Stimulated activated CD4-positive, alpha-beta T cell treated with anti-CD3 and anti-CD28 coated beads, Interleukin-4, amount 100 ng/mL, for 48 hours (primary cell): ENCODE data around the gene ADARB2.
A peak's percentile ranks its signal among the peaks of the same experiment; 100 is the strongest.
"Not testable (repeated sequence)": the region's sequence is repeated elsewhere in the genome, so short reads cannot be mapped to it uniquely, and the experiment has no call there.

Experiments used
- DNase-seq, 2 donors: peaks; one replicate each; pipeline ENCODE4 v3.0.0-alpha.2; 2020; ENCODE audit warnings: low read depth in 2 of 2

The ADARB2 gene

DNA sequence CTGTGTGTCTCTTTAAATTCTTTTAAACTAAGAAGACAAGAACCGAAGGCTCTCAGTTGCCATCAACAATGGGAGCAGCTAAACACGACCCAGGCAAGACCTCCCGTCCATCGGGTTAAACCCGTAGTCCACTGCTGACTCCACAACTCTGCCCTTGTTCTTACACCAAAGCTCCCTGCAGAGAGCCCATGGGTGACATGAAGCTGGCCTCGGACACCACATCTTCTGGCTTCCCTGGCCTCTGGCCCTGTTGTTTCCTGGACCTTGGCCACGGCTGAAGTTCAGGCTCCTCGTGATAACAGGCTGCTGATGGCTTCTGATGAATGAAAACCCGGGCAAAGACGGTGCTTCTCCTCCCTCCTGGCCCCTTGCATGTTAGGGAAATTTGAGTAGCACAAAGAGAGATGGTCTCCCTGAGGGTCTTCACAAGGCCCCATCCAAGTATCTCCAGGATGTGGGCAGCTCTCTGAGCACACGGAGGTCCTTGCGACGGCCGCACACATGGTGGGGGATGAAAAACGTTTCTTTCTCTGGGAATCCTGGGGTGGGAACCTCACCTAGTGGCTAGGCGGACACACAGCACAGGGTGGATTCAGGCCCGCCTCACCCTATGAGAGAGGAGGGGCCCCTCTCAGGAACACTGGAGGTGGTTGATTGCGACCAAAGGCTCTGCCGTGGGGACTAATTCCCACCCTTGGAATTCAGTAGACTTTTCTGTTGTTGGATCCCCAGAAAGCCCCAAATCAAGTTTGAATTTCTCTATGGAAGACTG lies 271.1 kb downstream of the ADARB2 start:
- no peak for DNase-seq

DNA sequence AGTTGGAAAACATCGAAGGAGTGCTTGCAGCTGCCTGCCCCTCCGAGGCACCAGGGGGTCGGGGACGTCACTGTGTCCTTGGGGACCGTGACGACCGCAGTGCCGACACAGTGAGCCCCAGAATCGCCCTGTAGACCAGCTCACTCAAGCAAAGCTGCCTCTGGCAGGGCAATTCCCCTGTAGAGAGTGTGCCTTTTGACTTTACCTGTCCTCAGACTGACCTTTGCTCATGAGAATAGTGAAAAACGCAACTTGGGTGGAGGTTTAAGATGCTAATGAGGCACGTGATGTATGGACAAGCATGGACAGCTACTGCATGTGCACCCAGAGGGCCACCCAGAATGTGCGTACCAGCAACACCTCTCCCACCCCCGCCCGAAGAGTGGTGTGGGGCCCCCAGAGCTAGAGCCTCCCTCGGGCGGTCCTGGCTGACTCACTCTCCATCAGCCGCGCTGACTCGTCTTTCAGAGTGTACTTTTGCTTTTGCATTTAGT lies 271.9 kb downstream of the ADARB2 start:
- no peak for DNase-seq

DNA sequence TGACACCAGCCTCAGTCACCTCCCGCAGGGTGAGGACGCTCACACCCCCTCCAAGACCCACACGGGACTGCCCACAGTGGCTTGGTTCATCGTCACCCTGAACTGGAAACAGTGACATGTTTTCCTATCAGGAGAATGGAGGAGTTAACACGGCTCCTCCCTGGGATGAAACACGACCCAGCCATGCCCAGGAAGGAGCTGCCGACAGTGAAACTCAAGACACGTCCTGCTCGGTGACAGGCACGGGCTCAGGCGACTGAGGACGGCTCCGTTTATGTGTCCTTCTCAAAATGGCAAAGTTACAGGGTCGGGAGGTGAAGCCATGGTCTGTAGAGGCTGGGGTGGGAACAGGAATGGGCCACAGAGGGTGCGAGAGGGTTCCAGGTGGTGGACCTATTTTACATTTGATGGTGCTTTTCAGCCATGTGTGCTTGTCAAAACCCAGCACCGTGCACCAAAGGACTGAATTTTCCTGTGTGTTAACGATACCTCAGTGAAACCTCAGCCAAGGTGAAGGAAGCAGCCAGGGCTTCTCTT lies 272.4 kb downstream of the ADARB2 start:
- DNase-seq: no peak

DNA sequence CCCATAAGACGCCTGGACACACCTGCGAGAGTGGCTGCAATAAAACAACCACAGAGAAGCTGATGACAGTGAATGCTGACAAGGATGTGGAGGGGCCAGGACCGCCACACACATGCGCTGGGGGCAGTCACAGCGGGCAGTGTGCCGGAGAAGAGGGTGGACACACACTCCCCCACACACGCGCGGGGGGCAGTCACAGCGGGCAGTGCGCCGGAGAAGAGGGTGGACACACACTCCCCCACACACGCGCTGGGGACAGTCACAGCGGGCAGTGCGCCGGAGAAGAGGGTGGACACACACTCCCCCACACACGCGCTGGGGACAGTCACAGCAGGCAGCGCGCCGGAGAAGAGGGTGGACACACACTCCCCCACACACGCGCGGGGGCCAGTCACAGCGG lies 273.4 kb downstream of the ADARB2 start:
- DNase-seq: not testable (repeated sequence)

DNA sequence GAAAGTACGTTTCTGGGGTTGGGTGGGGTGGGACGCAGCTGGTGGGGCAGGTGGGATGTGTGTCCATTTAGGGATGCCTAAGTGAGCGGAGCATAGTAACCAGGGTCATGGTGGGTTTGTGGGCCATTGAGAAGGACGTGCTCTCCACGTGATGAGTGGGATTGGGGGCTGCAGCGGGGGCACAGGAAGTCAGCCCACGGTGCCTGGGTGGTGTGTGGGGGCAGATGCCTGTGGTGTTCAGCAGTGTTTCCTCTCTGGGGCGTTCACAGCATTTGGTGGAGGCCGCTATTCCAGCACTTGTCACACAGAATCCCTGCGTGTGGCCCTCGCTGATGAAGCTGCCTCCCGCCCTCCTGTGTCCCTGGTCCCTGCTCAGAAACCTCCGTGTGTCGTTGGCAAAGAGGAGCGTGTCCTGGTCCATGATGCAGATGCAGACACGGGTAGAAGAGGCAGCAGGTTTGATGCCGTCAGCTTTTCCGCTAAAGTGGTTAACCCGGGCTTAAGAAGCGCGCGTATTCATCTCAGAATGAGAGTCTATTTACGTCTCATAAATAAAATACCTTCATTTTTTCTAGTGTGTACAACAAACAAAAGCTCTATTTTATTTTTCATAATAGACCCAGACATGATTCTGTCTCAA lies 274.2 kb downstream of the ADARB2 start:
- DNase-seq: no peak

DNA sequence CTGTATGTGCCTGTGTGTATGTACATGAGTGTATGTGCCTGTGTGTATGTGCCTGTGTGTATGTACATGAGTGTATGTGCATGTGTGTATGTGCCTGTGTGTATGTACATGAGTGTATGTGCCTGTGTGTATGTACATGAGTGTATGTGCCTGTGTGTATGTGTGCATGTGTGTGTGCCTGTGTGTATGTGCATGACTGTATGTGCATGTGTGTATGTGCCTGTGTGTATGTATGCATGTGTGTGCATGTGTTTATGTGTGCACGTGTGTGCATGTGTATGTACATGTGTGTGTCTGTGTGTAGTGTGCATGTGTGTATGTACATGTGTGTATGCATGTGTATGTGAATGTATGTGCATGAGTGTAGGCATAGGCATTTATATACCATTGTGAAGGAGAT lies 274.8 kb downstream of the ADARB2 start:
- DNase-seq: no peak

DNA sequence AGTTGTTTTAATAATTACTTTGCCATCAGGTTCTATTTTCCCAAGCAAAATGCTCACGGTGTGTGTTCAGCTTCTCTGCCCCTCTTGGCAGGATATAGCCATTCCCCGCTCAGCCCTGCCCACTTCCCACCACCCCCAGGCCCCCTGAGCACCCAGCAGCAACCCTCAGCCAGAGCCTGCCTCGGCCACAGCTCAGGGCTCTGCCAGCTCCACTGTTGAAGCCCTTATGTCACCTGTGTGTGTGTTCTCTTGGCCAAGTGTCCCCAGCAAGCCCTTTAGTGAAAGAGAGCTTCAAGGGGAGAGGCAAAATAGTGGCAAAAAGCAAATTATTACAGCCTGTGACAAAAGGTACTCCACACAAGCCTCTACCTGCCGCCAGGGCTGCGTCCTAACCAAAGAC lies 275.3 kb downstream of the ADARB2 start:
- no peak for DNase-seq

DNA sequence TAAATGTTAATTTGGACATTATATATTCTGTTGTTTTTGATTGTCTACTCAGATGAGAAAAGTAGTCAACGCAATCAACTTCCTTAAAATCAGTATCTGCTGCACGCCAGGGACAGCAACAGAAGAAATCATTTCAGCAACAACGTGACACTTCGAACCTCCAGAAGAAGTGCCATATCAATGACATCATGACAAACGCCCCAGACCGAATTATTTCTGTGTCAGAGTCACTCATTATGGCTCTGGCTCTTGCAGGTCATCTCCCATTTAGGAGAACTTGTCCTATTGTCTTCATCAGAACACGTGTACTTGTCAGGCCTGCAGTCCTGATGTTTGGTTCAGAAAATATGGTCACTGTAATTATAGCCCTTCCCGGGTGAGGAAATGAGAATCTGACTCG lies 276.3 kb downstream of the ADARB2 start:
- no peak for DNase-seq

DNA sequence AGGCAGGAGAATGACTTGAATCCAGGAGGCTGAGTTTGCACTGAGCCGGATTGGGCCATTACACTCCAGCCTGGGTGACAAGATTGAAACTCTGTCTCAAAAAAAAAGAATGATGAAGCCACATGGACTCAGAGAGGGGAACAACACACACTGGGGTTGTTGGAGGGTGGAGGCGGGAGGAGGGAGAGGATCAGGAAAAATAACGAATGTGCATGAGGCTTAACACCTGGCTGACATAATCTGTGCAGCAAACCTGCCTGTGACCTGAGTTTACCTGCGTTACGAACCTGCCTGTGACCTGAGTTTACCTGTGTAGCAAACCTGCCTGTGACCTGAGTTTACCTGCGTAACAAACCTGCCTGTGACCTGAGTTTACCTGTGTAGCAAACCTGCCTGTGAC lies 277.7 kb downstream of the ADARB2 start:
- DNase-seq: not testable (repeated sequence)

DNA sequence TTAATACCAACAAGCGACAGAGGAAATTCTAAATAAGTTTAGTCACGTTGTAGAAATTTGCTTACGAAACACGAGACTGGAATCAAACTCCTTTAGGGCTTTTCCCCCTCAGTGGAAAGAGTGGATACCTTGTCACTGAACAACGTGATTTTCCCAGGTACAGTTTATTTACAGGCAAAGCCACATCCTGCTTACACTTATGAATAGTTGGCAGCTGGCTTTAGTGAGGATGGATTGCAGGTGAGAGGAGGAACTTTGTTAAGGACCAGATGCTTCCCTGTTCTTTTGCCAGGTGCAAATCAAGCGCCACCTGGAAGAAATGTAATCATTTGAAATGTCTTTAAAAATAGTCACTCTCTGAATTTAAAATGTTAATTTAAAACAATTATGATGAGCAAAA lies 282.4 kb downstream of the ADARB2 start:
- DNase-seq: no peak

DNA sequence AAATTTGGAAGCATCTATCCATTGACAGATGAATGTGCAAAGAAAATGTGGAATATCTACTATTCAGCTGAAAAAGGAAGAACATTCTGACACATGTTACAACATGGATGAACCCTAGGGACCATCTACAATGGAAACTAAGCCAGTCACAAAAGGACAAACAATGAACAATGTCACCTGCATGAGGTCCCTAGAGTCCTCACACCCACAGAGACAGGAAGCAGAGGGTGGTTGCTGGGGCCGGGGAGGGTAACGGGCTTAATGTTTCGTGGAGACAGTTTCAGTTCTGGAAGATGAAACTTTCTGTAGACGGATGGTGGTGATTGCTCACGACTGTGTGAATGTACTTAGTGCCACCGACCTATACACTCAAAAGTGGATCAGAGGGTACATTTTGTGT lies 282.9 kb downstream of the ADARB2 start:
- DNase-seq: peak in 1 of 2 donors; percentile 10

DNA sequence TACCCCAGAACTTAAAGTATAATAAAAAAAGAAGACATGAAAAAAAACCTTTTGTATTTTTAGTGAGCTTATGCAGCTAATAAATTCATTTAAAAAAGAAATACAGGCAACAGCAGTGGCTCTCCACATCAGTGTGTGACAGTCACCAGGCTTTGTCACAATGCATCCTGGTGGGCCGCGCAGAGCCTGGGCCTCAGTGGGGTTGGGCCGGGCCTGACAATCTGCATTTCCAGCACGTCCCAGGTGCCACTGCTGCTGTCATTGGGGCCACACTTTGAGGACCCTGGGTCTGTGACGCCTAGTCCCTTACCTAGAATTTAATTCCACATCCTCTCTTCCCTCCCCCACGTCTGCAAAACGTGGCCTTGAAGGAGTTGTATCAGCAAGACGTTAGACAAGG lies 284.5 kb downstream of the ADARB2 start:
- no peak for DNase-seq

DNA sequence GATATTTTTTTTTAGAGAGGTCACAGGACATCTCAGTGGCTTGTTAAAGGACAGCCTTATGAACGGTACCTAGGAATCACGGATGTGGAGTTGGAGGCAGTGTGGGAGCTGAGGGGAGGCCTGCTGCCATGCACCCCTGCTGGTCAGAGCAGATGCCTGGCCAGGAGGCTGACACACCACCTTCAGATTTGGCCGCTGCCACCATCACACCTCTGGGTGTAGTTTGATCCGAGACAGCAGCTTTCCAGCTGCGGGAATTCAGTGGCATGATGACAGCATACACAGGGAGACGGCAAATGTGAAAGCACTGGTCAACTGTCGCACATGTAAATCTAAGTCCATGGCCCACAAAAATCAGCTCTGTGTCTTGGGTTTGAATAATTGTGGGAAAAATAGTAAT lies 285.4 kb downstream of the ADARB2 start:
- DNase-seq: no peak

DNA sequence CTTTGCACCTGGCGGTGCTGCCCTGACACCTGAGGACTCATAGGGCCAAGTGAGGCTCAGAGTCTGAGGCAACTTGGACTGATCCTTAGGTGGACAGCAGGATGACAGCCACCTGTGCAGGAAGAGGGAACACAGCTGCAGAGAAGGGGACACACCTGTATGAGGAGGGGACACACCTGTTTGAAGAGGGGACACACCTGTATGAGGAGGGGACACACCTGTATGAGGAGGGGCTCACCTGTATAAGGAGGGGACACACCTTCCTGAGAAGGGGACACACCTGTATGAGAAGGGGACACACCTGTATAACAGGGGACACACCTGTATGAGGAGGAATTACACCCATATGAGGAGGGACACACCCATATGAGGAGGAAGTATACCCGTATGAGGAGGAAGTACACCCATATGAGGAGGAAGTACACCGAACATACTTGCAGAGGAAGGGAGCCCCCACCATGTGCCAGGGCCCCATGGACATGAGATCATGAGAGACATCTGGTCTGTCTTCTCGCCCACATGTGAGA lies 285.9 kb downstream of the ADARB2 start:
- no peak for DNase-seq

DNA sequence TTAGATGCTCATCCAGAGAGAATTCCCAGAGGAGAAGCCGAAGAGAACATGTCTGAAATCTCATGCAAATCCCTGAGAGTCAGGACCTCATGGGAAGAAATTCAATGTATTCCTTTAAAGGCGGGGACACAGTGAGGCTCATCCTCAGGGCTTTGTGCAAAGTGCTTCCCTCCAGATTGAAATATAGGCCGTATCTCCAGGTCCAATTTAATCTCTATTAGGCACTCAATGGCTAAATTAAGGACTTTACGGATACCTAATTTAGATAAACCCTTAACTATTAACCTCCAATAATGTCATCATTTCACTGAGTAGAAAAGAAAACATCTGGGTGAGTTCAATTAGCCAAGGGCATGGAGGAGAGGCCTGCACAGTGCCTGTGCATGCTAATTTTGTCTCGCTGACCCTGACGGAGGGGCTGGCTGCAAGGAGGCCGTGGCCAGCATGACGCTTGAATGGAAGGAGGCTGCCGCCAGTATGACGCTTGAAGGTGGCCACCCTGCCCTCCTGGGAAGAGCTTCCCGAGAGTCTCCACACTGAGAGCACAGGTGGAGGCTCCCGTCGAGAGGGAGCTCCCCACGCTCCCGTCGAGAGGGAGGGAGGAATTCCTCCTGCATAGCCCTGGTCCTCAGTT lies 287.6 kb downstream of the ADARB2 start:
- no peak for DNase-seq

DNA sequence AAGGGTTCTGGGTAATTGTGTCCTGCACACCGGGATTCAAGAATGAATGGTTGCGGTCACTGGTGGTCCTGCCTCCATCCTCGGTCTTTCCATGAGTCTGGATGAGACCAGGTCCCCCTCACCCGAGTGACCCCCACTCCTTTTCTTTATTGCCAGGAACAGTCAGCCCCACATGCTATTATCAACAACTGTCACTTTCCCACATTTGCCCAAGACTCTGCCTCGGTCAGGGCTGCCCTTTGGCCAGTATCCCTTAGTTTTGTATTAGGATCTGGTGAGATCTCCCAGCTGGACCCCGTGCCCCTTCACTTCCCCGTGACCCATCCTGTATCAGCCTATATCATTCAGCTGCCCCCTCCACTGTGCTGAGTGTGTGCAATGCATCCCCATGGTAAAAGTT lies 288.3 kb downstream of the ADARB2 start:
- no peak for DNase-seq

DNA sequence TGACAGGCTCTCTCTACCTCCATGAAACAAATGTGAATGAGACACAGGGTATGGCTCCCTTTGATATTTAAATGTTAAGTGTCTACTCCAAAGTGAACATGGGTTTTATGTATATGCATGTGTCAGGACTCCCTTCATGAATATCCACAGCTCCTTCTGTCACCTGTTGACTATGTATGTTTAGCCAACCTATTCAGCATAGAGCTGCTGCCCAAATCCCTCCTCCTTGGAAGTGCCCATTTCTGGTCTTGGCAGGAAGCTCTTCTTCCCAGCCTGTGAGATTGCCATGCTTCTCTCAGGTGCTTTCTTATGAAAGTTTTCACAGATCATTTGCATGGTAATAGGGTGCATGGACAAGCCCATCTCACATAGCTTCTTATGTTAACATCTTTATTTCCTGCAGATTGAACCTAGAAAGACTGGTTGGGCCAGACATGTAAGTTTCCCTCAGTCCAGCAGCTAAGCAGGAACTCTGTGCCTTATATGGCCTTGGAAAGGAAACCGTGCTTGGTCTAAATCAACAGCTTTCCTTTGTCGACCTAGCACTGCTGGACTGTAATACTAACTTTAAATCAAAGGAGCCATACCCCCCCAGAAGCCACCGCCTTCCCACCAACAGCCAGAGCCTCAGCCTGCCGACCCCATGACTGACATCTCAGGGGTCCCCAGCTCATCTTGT lies 288.9 kb downstream of the ADARB2 start:
- DNase-seq: no peak

DNA sequence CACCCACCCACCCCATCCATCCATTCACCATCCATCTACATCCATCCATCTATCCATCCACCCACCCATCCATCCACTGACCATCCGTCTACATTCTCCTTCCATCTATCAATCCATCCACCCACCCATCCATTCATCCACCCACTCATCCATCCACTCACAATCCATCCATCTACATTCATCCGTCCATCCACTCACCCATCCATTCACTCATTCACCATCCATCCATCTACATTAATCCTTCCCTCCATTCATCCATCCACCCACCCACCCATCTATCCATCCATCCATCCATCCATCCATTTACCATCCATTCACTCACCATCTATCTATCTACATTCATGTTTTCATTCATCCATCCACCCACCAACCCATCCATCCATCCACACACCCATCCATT lies 292.5 kb downstream of the ADARB2 start:
- no peak for DNase-seq

DNA sequence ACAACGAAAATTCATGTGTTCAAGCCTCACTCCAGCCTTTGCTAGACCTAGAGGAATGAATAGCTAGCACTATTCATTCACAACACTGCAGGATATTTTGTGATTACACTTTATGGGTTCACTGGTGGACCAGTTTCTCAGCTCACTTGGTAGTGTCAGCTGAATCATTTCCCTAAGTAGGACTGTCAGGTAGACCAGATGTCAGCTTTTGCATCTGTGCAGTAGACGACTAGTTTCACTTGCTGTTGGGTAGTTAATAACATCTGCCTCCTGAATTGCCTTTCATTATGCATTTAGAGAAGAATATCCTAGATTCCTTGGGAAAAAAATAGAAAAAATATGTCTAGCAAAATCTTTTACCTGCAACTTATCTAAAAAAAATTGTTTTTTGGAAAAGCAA lies 296.4 kb downstream of the ADARB2 start:
- no peak for DNase-seq

DNA sequence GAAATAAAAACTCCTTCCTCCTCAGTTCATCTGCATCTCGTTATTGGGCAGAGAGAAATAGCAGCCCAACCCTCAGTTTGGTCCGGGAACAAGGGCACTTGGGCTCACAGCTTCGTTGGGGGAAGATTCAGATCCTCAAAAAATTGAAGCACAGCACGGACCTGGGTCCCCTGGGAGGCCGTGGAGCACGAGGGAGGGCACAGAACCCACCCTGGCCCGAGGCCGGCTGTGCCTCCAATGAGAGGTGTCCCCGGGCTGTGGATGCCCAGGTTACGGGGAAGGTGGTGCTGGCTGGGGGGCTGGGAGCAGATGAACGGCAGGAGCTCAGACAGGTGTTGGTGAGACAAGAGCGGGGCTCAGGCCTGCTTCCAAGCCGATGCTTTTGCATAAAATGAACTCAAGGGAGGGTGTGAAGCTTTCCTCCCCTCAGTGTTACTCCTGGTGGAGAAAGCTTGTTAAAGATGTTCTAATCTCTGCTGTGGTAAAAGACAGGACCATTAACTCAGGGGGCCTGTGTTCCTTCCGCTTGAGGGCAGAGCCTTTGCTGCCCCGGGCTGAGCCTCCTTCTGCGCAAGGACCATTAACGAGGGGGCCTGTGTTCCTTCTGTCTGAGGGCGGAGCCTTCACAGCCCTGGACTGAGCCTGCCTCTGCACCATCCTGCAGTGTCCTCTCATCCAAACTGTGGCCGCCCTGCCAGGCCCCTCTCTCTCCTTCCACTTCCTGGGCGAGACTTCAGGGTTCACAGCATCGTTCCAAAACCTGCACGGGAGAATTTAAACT lies 302.2 kb downstream of the ADARB2 start:
- no peak for DNase-seq

DNA sequence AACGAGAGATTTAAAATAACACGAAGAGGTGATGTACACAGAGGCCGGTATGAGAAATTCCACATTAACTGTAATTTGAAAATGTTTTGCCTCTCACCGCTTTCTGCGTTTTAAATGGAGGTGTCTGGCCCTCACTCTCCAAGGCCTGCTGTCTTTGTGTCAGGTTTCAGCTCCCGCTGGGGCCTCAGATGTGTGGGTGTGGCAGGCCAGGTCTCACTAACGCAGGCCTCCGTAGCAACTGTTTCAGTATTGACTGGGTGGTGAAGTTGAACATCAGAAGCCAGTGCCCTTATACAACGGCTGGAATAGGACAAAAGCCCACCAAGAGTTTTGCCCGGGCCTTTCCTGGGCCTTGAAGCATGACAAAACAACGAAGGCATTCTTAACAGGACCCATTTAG lies 303.1 kb downstream of the ADARB2 start:
- DNase-seq: no peak
